ENCODE data around the gene GGTLC1. TPM values are rescaled to one million over a fixed set of nuclear protein-coding genes. Genes with fewer than 3 reads are reported as not detected.
A peak's percentile ranks its signal among the peaks of the same experiment; 100 is the strongest.

Gene GGTLC1
- polyA plus RNA-seq, 2 of the 4 experiments (the other 2 are of a cell fraction): not detected

GRCh38 chr20:23939063-23939462 is 49.5 kb downstream of the GGTLC1 start:
- Histone ChIP-seq H3K27ac (no peak overlapping the region), H3K4me2 (no peak overlapping the region), H3K4me3 (no peak overlapping the region), H3K9me3 (0 out of 3 replicates have a peak, but pooled peaks cover 3% of the 10 kb centered on the region), H3K4me1 (no peaks in the 10 kb centered on the region)
- DNase-seq (ENCODE audit: low read depth in 1 of 2, low spot score in 1 of 2) (no peak), ATAC-seq (no peak), FAIRE-seq (no peak)
- 13% methylated on average over 2 of the region's 2 CpGs for WGBS (ENCODE audit: missing lambda C conversion rate)
- TF ChIP-seq SMC3 (IDR thresholded peaks at IDR 0.05) (no peak), POLR2AphosphoS2 (conservative IDR thresholded peaks at IDR 0.05; ENCODE audit: low read length) (no peak), EHF (CRISPR knock-in tag; IDR thresholded peaks at IDR 0.05) (no peak), ESRRA (IDR thresholded peaks at IDR 0.05; ENCODE audit: borderline replicate concordance, low read length) (no peak), RARB (CRISPR knock-in tag; IDR thresholded peaks at IDR 0.05) (no peak), FOSL2 (IDR thresholded peaks at IDR 0.05) (no peak), FOSL2 (CRISPR knock-in tag; IDR thresholded peaks at IDR 0.05) (no peak), ZSCAN20 (CRISPR knock-in tag; IDR thresholded peaks at IDR 0.05) (no peak), CHD2 (IDR thresholded peaks at IDR 0.05; ENCODE audit: low read length, partially characterized antibody) (no peak), ZC3H11A (IDR thresholded peaks at IDR 0.05) (no peak), CEBPB (IDR thresholded peaks at IDR 0.05) (no peak), TFCP2L1 (CRISPR knock-in tag; IDR thresholded peaks at IDR 0.05) (no peak), EHMT2 (IDR thresholded peaks at IDR 0.05; ENCODE audit: low read depth) (no peak), KDM5A (IDR thresholded peaks at IDR 0.05) (no peak), HOXB5 (CRISPR knock-in tag; IDR thresholded peaks at IDR 0.05) (no peak), TP53 (CRISPR knock-in tag; IDR thresholded peaks at IDR 0.05) (no peak), KDM1A (IDR thresholded peaks at IDR 0.05; ENCODE audit: low read depth) (no peak)
- ChIA-PET CTCF (interaction anchor here (0.7 to 6.4 kb wide), 15 partner anchors 10 to 1127 kb away, joined by 3 to 76 read pairs (median 7); no protein-coding TSS in a partner anchor), POLR2A (no interaction called here)

GRCh38 chr20:23938118-23938438 is 50.5 kb downstream of the GGTLC1 start:
- ATAC-seq: no peak; a peak in 1 of 6 replicates
- Histone ChIP-seq H3K9me3 (0 out of 3 replicates have a peak, but pooled peaks cover 3% of the 10 kb centered on the region), H3K4me3 (no peak overlapping the region), H3K4me1 (no peaks in the 10 kb centered on the region), H3K4me2 (no peak overlapping the region), H3K27ac (no peak overlapping the region)
- DNase-seq (ENCODE audit: low read depth in 1 of 2, low spot score in 1 of 2): no peak
- ChIA-PET POLR2A (no interaction called here), CTCF (interaction anchor here (0.7 to 6.4 kb wide), 47 partner anchors 8 to 1128 kb away, joined by 3 to 76 read pairs (median 4); no protein-coding TSS in a partner anchor)
- no peak for FAIRE-seq
- TF ChIP-seq RARB (CRISPR knock-in tag; IDR thresholded peaks at IDR 0.05) (no peak), BHLHE40 (IDR thresholded peaks at IDR 0.05; ENCODE audit: low read depth, low read length) (no peak), NR3C1 (IDR thresholded peaks at IDR 0.05) (no peak), KDM5A (IDR thresholded peaks at IDR 0.05) (no peak), MAZ (IDR thresholded peaks at IDR 0.05; ENCODE audit: borderline replicate concordance, low read depth, low read length) (no peak), ESRRA (IDR thresholded peaks at IDR 0.05; ENCODE audit: borderline replicate concordance, low read length) (no peak)
- WGBS (ENCODE audit: missing lambda C conversion rate): 52% methylated on average over 2 of the region's 2 CpGs

- peak; percentile 35 to 73 for DNase-seq (ENCODE audit: low read depth in 1 of 2, low spot score in 1 of 2)
- H3K4me1 ChIP-seq: no peaks in the 10 kb centered on the region
- peak; percentile 99 to 100 for ATAC-seq
- 0 out of 3 replicates have a peak, but pooled peaks cover 3% of the 10 kb centered on the region for H3K9me3 ChIP-seq
- CTCF ChIA-PET: interaction anchor here (0.6 to 6.4 kb wide), 60 partner anchors 8 to 1236 kb away, joined by 3 to 76 read pairs (median 4); no protein-coding TSS in a partner anchor
- H3K4me3 ChIP-seq: no peak overlapping the region
- no peak overlapping the region for H3K4me2 ChIP-seq
- no peak overlapping the region for H3K27ac ChIP-seq
- POLR2A ChIA-PET: interaction anchor here (0.7 kb wide), 1 partner anchor 768 kb away, joined by 3 read pairs; no protein-coding TSS in a partner anchor
- WGBS (ENCODE audit: missing lambda C conversion rate): 0% methylated on average over 3 of the region's 3 CpGs
- FAIRE-seq: peak; percentile 96
- TF ChIP-seq GATA3 (IDR thresholded peaks at IDR 0.05; ENCODE audit: borderline replicate concordance) (no peak), CTCF (IDR thresholded peaks at IDR 0.05) (peak; percentile 78), USF2 (IDR thresholded peaks at IDR 0.05) (no peak), NR3C1 (IDR thresholded peaks at IDR 0.05) (no peak), SREBF2 (IDR thresholded peaks at IDR 0.05) (no peak), NFE2L2 (conservative IDR thresholded peaks at IDR 0.05; ENCODE audit: low read length) (no peak), ZC3H11A (IDR thresholded peaks at IDR 0.05) (0 out of 2 replicates have a peak, but pooled peaks have one; percentile 2), CHD2 (IDR thresholded peaks at IDR 0.05; ENCODE audit: low read length, partially characterized antibody) (no peak), KDM1A (IDR thresholded peaks at IDR 0.05; ENCODE audit: low read depth) (no peak), RCOR1 (IDR thresholded peaks at IDR 0.05; ENCODE audit: low read depth, low read length) (no peak), EHMT2 (IDR thresholded peaks at IDR 0.05; ENCODE audit: low read depth) (no peak), ATOH8 (CRISPR knock-in tag; IDR thresholded peaks at IDR 0.05; ENCODE audit: low read depth) (no peak), HMGXB4 (CRISPR knock-in tag; IDR thresholded peaks at IDR 0.05; ENCODE audit: borderline replicate concordance) (no peak), CHD4 (IDR thresholded peaks at IDR 0.05; ENCODE audit: borderline replicate concordance) (no peak)
These were observed 51.1 kb downstream of the GGTLC1 start for GRCh38 chr20:23937303-23938117.

All from A549 (cell line).